Choroid plexus epithelial cell (primary cell): ENCODE measurements around the gene DST.

Experiments used
- DNase-seq: peaks from one replicate; pipeline ENCODE4 v3.0.0-alpha.2; 2010; ENCODE audit warnings: low read depth
- H3K4me3 ChIP-seq: 2 replicates; pipeline ENCODE4 v1.5.1; 2011; ENCODE audit warnings: low read depth, mild to moderate bottlenecking, control low read depth, low read length, moderate library complexity
- TF ChIP-seq, protein P1 (sequence below): conservative IDR thresholded peaks from 2 replicates; pipeline ENCODE4 v1.5.1; 2011; ENCODE audit warnings: low read depth, mild to moderate bottlenecking, control low read depth, inconsistent platforms, low read length, moderate library complexity

DST gene

GRCh38 chr6:56521454-56521853, 121.2 kb downstream of the DST start:
- no peak overlapping the region for H3K4me3 ChIP-seq
- TF ChIP-seq, protein P1, sequence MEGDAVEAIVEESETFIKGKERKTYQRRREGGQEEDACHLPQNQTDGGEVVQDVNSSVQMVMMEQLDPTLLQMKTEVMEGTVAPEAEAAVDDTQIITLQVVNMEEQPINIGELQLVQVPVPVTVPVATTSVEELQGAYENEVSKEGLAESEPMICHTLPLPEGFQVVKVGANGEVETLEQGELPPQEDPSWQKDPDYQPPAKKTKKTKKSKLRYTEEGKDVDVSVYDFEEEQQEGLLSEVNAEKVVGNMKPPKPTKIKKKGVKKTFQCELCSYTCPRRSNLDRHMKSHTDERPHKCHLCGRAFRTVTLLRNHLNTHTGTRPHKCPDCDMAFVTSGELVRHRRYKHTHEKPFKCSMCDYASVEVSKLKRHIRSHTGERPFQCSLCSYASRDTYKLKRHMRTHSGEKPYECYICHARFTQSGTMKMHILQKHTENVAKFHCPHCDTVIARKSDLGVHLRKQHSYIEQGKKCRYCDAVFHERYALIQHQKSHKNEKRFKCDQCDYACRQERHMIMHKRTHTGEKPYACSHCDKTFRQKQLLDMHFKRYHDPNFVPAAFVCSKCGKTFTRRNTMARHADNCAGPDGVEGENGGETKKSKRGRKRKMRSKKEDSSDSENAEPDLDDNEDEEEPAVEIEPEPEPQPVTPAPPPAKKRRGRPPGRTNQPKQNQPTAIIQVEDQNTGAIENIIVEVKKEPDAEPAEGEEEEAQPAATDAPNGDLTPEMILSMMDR: no peak
- no peak for DNase-seq

- peak; percentile 74 for DNase-seq
- H3K4me3 ChIP-seq: no peak overlapping the region
- TF ChIP-seq, protein P1: no peak
Measured at GRCh38 chr6:56520218-56520617, 122.5 kb downstream of the DST start.

- DNase-seq: no peak
- TF ChIP-seq, protein P1: no peak
- H3K4me3 ChIP-seq: no peak overlapping the region
Measured at GRCh38 chr6:56518995-56519767, 123.5 kb downstream of the DST start.

DNA sequence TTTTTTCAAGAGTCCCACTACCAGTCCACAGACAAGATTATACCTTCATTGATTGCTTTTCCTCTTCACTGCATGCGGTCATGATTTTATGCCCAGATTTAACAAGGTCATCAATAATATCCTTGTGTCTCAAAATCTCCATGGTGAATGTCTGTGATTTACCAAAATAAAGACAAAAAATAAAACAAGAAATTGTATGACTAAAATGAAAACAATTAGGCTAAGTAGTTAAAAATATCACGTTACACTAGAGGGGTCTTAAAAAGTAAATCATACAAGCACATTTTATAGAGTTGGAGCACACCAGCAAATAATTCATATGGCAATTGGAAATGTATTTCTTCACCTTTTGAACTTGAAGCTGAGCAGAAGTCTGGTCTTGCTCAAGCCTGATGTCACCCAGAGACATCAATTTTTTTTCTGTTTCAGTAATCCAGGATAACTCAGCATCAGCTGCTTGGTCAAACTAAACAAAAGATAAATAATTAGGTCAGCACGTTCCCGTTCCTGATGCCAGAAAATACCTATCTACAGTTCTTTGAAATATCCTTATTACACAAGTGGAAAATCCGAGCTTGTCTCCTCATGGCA, 125.4 kb downstream of the DST start:
- TF ChIP-seq, protein P1: no peak
- peak; percentile 87 for DNase-seq
- no peak overlapping the region for H3K4me3 ChIP-seq

DNA sequence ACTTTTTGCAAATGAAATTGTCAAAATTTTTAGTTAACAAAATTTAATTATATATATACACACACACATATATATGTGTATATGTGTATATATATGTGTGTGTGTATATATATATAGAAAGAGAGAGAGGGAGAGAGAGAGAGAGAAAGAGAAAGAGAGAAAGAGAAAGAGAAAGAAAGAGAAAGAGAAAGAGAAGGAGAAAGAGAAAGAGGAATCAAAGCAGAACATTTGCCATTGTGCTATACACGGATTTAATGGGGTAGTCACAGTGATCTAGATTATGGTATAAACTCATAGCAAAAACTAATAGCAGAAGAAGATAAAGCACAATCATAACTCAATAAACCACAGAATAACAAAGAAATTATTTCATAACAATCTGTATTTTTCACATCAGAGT, 126.7 kb downstream of the DST start:
- H3K4me3 ChIP-seq: no peak overlapping the region
- TF ChIP-seq, protein P1: no peak
- no peak for DNase-seq

DNA sequence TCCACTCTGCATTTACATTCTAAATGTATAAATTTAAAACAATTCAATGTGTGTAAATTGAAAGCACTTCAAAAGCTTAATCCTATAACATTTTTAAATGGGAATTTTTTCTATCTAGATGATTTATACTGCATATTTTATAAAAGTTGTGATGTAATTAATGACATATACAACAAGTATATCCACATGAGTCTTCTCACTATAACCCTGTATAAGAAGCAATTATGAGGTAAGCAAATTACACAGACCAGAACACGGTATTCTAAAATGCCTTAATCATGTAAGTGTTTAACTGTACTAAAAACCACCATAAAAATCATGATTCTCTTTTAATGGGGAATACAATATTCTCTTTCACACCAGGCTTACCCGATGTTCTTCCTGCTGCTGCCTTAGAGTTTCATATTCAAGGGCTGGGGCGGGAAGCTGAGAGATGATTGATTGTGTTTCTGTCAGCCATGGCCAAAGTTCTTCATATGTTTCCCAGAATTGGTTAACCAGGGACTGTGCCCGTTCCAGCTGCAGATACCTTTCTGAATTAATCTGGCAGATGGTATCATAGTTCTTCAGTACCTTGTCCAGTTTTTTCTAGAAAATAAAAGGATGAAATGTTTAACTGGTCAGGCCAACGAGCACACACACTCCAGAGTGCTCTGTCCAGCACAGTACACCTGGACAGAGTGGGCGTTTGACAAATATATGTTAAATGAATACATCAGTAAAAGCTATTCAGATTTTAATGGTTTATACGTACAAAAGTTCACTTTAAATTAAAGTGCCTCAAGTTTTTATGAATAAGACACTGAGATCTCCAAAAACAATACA, 127.4 kb downstream of the DST start:
- TF ChIP-seq, protein P1: no peak
- no peak for DNase-seq
- H3K4me3 ChIP-seq: no peak overlapping the region
